NK-92 (cell line): Measurements from ENCODE around the gene UMOD.

Experiments used
- DNase-seq: peaks from one replicate; lab custom pipeline; 2025; ENCODE audit not compliant: unreplicated experiment; lab: John Stamatoyannopoulos, UW

The UMOD gene

GRCh38 chr16:20364051-20364450 lies 11.5 kb upstream of the UMOD start:
- DNase-seq: no peak

- DNase-seq: no peak
Observed at GRCh38 chr16:20363191-20363590, 10.7 kb upstream of the UMOD start.

GRCh38 chr16:20359997-20360396 lies 7.5 kb upstream of the UMOD start:
- DNase-seq: no peak

- no peak for DNase-seq
Observed at GRCh38 chr16:20355114-20355782, 2.7 kb upstream of the UMOD start.

- no peak for DNase-seq
Observed at GRCh38 chr16:20353379-20353778, 864 bp upstream of the UMOD start.

GRCh38 chr16:20349615-20350014 lies 2.9 kb downstream of the UMOD start:
- DNase-seq: no peak

GRCh38 chr16:20348365-20349185 lies 3.9 kb downstream of the UMOD start:
- no peak for DNase-seq

- no peak for DNase-seq
Observed at GRCh38 chr16:20347666-20348364, 4.7 kb downstream of the UMOD start.

- no peak for DNase-seq
Observed at GRCh38 chr16:20344611-20345010, 7.9 kb downstream of the UMOD start.

GRCh38 chr16:20339744-20340143 lies 12.8 kb downstream of the UMOD start:
- no peak for DNase-seq

- DNase-seq: no peak
Observed at GRCh38 chr16:20336955-20337354, 15.6 kb downstream of the UMOD start.

GRCh38 chr16:20334396-20334795 lies 18.1 kb downstream of the UMOD start:
- DNase-seq: no peak

GRCh38 chr16:20333120-20333519 lies 19.4 kb downstream of the UMOD start:
- no peak for DNase-seq

- DNase-seq: no peak
Observed at GRCh38 chr16:20332411-20332810, 20.1 kb downstream of the UMOD start.

- no peak for DNase-seq
Observed at GRCh38 chr16:20331635-20332034, 20.9 kb downstream of the UMOD start.

- DNase-seq: no peak
Observed at GRCh38 chr16:20329392-20330138, 22.9 kb downstream of the UMOD start.

- no peak for DNase-seq
Observed at GRCh38 chr16:20327444-20328041, 25.0 kb downstream of the UMOD start, which contains the start of gene GP2. GP2 (minus strand) TSS chr16:20327513; CDS start chr16:20326431, 1,082 bp downstream.

GRCh38 chr16:20326321-20326720 lies 26.2 kb downstream of the UMOD start:
- no peak for DNase-seq

GRCh38 chr16:20325005-20325404 lies 27.5 kb downstream of the UMOD start:
- DNase-seq: no peak

GRCh38 chr16:20323591-20324117 lies 28.9 kb downstream of the UMOD start:
- no peak for DNase-seq
